Activated naive CD8-positive, alpha-beta T cell treated with anti-CD3 and anti-CD28 coated beads, Interleukin-2, amount 10 ng/mL, durations not matched to agents 7 days and 5 days (primary cell): Measurements from ENCODE around the gene GPR4. TPM values are rescaled to one million over a fixed set of nuclear protein-coding genes. Genes with fewer than 3 reads are reported as not detected.
A peak's percentile ranks its signal among the peaks of the same experiment; 100 is the strongest.
"Not testable (repeated sequence)": the region's sequence is repeated elsewhere in the genome, so short reads cannot be mapped to it uniquely, and the experiment has no call there.

ENCODE experiments used
- ATAC-seq: fragments of 150-1000 bp; cut with Tn5 transposase; one replicate; pipeline ENCODE4 v1.10.0; 2021; ENCODE audit warnings: low read depth, moderate library complexity
- POLR2A ChIA-PET: fragments of 350-600 bp; sonication (Branson Sonifier 250); formaldehyde crosslinking; loops from one replicate; lab custom pipeline; 2021; ENCODE audit warnings: antibody characterized with exemption; lab: Charles Lee
- DNase-seq: peaks from one replicate; pipeline ENCODE4 v3.0.0; 2021
- H3K27ac Mint-ChIP-seq: one replicate; pipeline ENCODE4 v1.8.0; 2022; ENCODE audit warnings: mild to moderate bottlenecking, mixed read lengths
- H3K27me3 Mint-ChIP-seq: one replicate; pipeline ENCODE4 v1.8.0; 2022; ENCODE audit warnings: mild to moderate bottlenecking, moderate library complexity, mixed read lengths
- H3K36me3 Mint-ChIP-seq: one replicate; pipeline ENCODE4 v1.8.0; 2021; ENCODE audit warnings: mild to moderate bottlenecking, mixed read lengths
- H3K4me1 Mint-ChIP-seq: one replicate; pipeline ENCODE4 v1.8.0; 2021; ENCODE audit warnings: mixed read lengths
- H3K4me3 Mint-ChIP-seq: one replicate; pipeline ENCODE4 v1.8.0; 2022; ENCODE audit warnings: mild to moderate bottlenecking, moderate library complexity, mixed read lengths
- H3K9me3 Mint-ChIP-seq: one replicate; pipeline ENCODE4 v1.8.0; 2021; ENCODE audit warnings: mixed read lengths
- total RNA-seq, 2 experiments: library from RNA; stranded (reverse); gene quantifications; one replicate each; pipeline ENCODE4 v1.2.3, GENCODE V29; 2021

The GPR4 gene
- total RNA-seq, 2 experiments from 2014 or later: not detected

DNA sequence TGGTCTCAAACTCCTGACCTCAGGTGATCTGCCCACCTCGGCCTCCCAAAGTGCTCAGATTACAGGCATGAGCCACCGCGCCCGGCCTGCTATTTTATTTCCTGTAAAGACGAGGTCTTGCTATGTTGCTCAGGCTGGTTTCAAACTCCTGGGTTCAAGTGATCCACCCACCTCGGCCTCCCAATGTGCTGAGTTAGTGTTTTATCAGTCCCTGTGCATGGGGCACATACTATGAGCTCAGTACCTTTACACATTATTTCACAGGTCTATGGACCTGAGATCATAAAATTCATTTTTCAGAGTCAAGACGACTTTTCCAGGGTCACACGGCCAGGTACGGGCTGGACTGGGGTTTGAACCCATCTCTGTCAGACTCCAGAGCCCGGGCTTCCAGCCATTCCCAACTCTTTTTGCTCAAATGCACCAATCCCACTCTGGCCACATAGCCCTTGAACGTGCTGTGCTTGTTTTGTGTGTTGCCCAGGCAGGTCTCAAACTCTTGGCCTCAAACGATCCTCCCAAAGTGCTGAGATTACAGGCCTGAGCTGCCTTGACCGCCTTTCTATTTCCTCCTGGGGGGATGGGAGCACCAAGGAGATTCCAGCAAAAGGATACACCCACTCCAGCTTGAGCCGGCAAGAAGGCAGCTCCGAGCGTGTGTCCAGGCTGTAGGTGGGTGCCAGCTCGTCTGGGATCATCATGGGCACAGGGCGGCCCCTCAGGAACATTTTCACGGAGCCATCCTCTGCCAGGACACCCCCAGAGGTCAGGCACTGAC, 36.1 kb upstream of the GPR4 start:
- Mint-ChIP-seq H3K9me3 (no peaks in the 10 kb centered on the region), H3K36me3 (peaks cover 3% of the 10 kb centered on the region), H3K4me1 (peaks cover 24% of the 10 kb centered on the region), H3K27ac (no peak overlapping the region), H3K27me3 (no peaks in the 10 kb centered on the region), H3K4me3 (peak overlapping the region; percentile 95)
- DNase-seq: no peak
- ATAC-seq: no peak
- POLR2A ChIA-PET: interaction anchor here (0.7 to 1.6 kb wide), 4 partner anchors 12 to 130 kb away, joined by 3 to 5 read pairs (median 4); no protein-coding TSS in a partner anchor

GRCh38 chr19:45636902-45637301, 34.9 kb upstream of the GPR4 start:
- no peak overlapping the region for H3K27ac Mint-ChIP-seq
- H3K4me1 Mint-ChIP-seq: peaks cover 23% of the 10 kb centered on the region
- H3K4me3 Mint-ChIP-seq: no peak overlapping the region
- H3K9me3 Mint-ChIP-seq: no peaks in the 10 kb centered on the region
- H3K27me3 Mint-ChIP-seq: no peaks in the 10 kb centered on the region
- peaks cover 6% of the 10 kb centered on the region for H3K36me3 Mint-ChIP-seq
- POLR2A ChIA-PET: interaction anchor here (0.6 to 1.1 kb wide), 2 partner anchors 43 to 77 kb away, joined by 3 to 5 read pairs; no protein-coding TSS in a partner anchor
- ATAC-seq: no peak
- DNase-seq: no peak

DNA sequence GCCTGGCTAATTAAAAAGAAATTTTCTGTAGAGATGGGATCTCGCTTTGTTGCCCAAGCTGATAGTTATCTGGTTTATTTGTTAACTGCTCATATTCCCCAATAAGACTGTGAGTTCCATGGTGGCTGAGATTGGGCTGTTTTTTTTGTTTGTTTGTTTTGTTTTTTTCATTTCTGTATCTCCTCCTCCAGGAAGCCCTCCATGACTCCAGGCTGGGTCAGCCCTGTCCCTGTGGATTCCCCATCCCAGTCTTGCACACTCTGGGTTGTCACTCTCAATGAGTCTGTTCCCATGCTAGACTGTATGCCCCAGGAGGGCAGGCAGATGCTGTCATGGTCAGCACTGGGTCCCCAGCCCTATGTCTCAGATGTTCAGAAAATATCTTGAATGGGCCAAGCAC, 34.3 kb upstream of the GPR4 start:
- Mint-ChIP-seq H3K4me1 (peaks cover 19% of the 10 kb centered on the region), H3K9me3 (no peaks in the 10 kb centered on the region), H3K4me3 (no peak overlapping the region), H3K27me3 (no peaks in the 10 kb centered on the region), H3K36me3 (peaks cover 6% of the 10 kb centered on the region), H3K27ac (no peak overlapping the region)
- DNase-seq (no peak), ATAC-seq (no peak)
- POLR2A ChIA-PET: interaction anchor here (0.6 kb wide), 1 partner anchor 77 kb away, joined by 3 read pairs; no protein-coding TSS in a partner anchor

DNA sequence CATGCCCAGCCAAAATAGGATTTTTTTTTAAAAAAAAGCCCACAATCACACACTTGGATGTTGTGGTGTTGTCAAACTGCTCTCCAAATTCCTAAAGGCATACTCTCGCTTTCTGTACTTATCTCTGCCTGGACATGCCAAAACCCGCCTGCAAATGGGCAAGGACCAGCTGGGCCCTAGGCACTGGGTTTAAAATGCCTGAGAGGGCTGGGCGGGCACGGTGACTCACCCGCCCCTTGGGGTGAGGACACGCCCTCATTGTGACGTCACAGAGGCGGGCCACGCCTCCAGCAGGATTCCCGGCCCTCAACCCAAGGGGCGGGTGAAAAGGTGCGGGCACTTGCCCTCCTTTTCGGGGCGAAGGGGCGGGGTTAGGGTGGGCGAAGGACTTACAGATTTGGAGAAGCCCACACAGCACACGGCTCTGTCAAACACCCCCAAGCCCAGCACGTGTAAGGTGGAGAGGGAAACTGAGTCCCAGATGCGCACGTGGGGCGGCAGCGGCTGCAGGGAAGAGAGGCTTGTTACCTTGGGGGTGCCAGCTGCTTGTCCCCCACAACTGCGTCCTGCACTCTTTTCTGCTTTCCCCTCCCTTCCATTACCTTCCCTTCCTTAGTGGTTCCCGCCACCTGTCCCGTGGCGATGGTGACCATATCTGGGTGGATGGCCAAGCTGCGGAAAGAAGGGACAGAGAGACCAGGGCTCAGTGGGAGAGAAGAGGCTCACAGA, 30.6 kb upstream of the GPR4 start:
- Mint-ChIP-seq H3K4me3 (no peak overlapping the region), H3K27me3 (no peaks in the 10 kb centered on the region), H3K27ac (peak overlapping the region; percentile 63), H3K9me3 (no peaks in the 10 kb centered on the region), H3K36me3 (peaks cover 10% of the 10 kb centered on the region), H3K4me1 (peaks cover 8% of the 10 kb centered on the region)
- DNase-seq (no peak), ATAC-seq (no peak)
- POLR2A ChIA-PET: interaction anchor here (0.6 kb wide), 3 partner anchors 29 to 306 kb away, joined by 3 to 5 read pairs (median 3); no protein-coding TSS in a partner anchor

DNA sequence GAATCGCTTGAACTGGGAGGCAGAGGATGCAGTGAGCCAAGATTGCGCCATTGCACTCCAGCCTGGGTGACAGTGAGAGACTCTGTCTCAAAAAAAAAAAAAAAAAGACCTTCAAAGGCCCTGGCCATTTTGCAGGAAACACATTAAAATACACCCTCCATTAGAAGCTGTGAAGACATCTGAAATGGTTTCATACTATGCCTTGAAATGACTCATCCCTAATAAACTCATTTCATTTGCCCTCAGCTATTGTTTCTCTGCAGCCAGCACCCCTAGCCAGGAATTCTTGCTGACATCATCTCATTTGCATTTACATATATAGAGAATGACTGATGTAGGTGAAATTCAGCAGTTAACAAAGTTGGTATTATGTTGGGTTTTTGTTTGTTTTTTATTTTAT, 28.5 kb upstream of the GPR4 start:
- H3K27ac Mint-ChIP-seq: no peak overlapping the region
- DNase-seq: no peak
- H3K4me3 Mint-ChIP-seq: no peak overlapping the region
- peaks cover 21% of the 10 kb centered on the region for H3K36me3 Mint-ChIP-seq
- POLR2A ChIA-PET: interaction anchor here (1.2 kb wide), 1 partner anchor 15 kb away, joined by 3 read pairs; no protein-coding TSS in a partner anchor
- H3K9me3 Mint-ChIP-seq: no peaks in the 10 kb centered on the region
- H3K4me1 Mint-ChIP-seq: peaks cover 8% of the 10 kb centered on the region
- no peak for ATAC-seq
- H3K27me3 Mint-ChIP-seq: no peaks in the 10 kb centered on the region

GRCh38 chr19:45629704-45630103, 27.7 kb upstream of the GPR4 start:
- no peaks in the 10 kb centered on the region for H3K27me3 Mint-ChIP-seq

GRCh38 chr19:45628219-45628618, 26.2 kb upstream of the GPR4 start:
- H3K9me3 Mint-ChIP-seq, POLR2A ChIA-PET, ATAC-seq, H3K27ac Mint-ChIP-seq, H3K27me3 Mint-ChIP-seq, DNase-seq, H3K4me3 Mint-ChIP-seq, H3K4me1 Mint-ChIP-seq: not testable (repeated sequence)
- H3K36me3 Mint-ChIP-seq: peaks cover 31% of the 10 kb centered on the region

More at GRCh38 chr19:45629704-45630103, 27.7 kb upstream of the GPR4 start:
- Mint-ChIP-seq H3K36me3 (peaks cover 22% of the 10 kb centered on the region), H3K9me3 (no peaks in the 10 kb centered on the region), H3K4me3 (no peak overlapping the region), H3K27ac (no peak overlapping the region), H3K4me1 (peaks cover 9% of the 10 kb centered on the region)
- ATAC-seq (no peak), DNase-seq (no peak)
- POLR2A ChIA-PET: no interaction called here

- Mint-ChIP-seq H3K27me3 (no peaks in the 10 kb centered on the region), H3K4me1 (peaks cover 5% of the 10 kb centered on the region), H3K27ac (peak overlapping the region; percentile 5), H3K4me3 (no peak overlapping the region), H3K9me3 (no peaks in the 10 kb centered on the region), H3K36me3 (peaks cover 46% of the 10 kb centered on the region)
- DNase-seq (no peak), ATAC-seq (no peak)
- POLR2A ChIA-PET: no interaction called here
Measured at GRCh38 chr19:45623984-45624383, 22.0 kb upstream of the GPR4 start.

- POLR2A ChIA-PET: interaction anchor here (0.6 kb wide), 1 partner anchor 45 kb away, joined by 3 read pairs; no protein-coding TSS in a partner anchor
- Mint-ChIP-seq H3K36me3 (peaks cover 42% of the 10 kb centered on the region), H3K4me3 (no peak overlapping the region), H3K4me1 (peaks cover 5% of the 10 kb centered on the region), H3K27me3 (no peaks in the 10 kb centered on the region), H3K27ac (no peak overlapping the region), H3K9me3 (no peaks in the 10 kb centered on the region)
- ATAC-seq: no peak
- no peak for DNase-seq
Measured at GRCh38 chr19:45621976-45622503, 20.0 kb upstream of the GPR4 start.

DNA sequence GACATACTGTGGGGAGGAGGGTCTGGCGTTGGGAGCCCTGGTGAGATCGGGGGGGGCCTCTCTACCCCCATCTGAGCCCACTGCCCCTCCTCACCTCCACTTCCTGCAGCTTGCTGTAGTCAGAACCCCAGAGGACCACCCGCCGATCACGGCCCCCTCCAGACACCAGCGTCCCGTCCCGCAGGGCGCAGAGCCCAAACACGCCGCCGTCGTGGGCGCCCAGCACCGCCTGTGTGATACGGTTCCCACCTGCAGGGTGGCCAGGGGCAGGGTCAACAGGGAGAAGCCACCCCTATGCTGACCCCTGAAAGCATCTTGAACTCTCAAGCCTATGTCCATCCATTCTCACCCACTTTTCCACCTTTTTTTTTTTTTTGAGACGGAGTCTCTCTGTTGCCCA, 19.4 kb upstream of the GPR4 start:
- peaks cover 5% of the 10 kb centered on the region for H3K4me1 Mint-ChIP-seq
- H3K9me3 Mint-ChIP-seq: no peaks in the 10 kb centered on the region
- POLR2A ChIA-PET: no interaction called here
- H3K27me3 Mint-ChIP-seq: no peaks in the 10 kb centered on the region
- ATAC-seq (no peak), DNase-seq (no peak)
- H3K4me3 Mint-ChIP-seq: no peak overlapping the region
- H3K36me3 Mint-ChIP-seq: peaks cover 43% of the 10 kb centered on the region
- no peak overlapping the region for H3K27ac Mint-ChIP-seq

- Mint-ChIP-seq H3K27me3 (no peaks in the 10 kb centered on the region), H3K36me3 (peaks cover 40% of the 10 kb centered on the region), H3K9me3 (no peaks in the 10 kb centered on the region), H3K4me1 (peaks cover 15% of the 10 kb centered on the region), H3K27ac (no peak overlapping the region), H3K4me3 (no peak overlapping the region)
- ATAC-seq: no peak
- POLR2A ChIA-PET: no interaction called here
- DNase-seq: no peak
Measured at GRCh38 chr19:45616704-45617017, 14.6 kb upstream of the GPR4 start.

- peak; percentile 67 for ATAC-seq
- Mint-ChIP-seq H3K4me1 (peaks cover 15% of the 10 kb centered on the region), H3K9me3 (no peaks in the 10 kb centered on the region), H3K36me3 (peaks cover 37% of the 10 kb centered on the region), H3K27me3 (no peaks in the 10 kb centered on the region), H3K27ac (peak overlapping the region; percentile 45), H3K4me3 (no peak overlapping the region)
- DNase-seq: peak; percentile 66
- POLR2A ChIA-PET: interaction anchor here (0.5 kb wide), 1 partner anchor 241 kb away, joined by 5 read pairs; no protein-coding TSS in a partner anchor
Measured at GRCh38 chr19:45615795-45616703, 14.0 kb upstream of the GPR4 start.
